WTC11 (cell line): ENCODE results near the gene PPP1R3F.

Source experiments
- JUN ChIP-seq: sonication (generic); formaldehyde crosslinking; IDR thresholded peaks from 2 replicates; pipeline ENCODE4 v1.8.0; 2023; ENCODE audit warnings: mild to moderate bottlenecking, missing genetic modification reagents
- NFE2L1 ChIP-seq: sonication (generic); formaldehyde crosslinking; IDR thresholded peaks from 2 replicates; pipeline ENCODE4 v1.8.1; 2023; ENCODE audit warnings: missing genetic modification reagents
- TEAD1 ChIP-seq: sonication (generic); formaldehyde crosslinking; IDR thresholded peaks from 2 replicates; pipeline ENCODE4 v1.8.0; 2022; ENCODE audit warnings: mild to moderate bottlenecking, missing genetic modification reagents
- TF ChIP-seq, protein P1 (sequence below): fragments of 200-600 bp; IDR thresholded peaks from 2 replicates; pipeline ENCODE4 v1.8.0; 2022; ENCODE audit warnings: antibody characterized with exemption

DNA sequence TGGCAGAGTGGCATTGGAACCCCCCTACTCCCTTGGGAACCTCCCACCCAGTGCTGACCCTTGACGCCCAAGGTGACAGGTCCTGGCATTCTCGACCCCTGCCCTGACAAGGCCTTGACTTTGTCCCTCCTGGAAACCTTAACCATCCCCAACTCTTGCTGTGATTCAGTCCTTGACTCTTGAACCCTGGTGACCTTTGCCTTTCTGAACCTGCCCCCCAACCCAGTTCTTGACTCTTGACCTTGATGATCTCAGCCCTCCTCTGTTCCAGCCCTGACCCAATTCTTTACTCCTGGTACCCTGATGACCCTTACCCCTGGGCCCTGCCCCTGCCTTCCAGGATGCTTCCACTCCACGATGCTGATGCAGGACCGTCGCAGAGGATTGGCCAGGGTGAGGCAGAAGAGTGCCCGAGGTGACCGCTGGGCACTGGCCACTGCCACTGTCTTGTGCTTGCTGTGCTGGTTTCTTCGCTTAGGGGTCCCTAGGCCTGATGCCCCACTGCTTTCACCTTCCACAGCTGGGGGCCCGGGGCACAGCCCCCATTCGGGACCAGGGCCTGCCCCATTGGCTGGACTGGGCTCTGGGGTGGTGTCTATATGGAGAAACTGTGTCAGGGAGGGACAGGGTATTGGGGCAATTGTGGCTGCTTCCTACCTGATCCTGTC, 38.1 kb upstream of the PPP1R3F start:
- TF ChIP-seq NFE2L1 (no peak), JUN (CRISPR knock-in tag) (no peak), TEAD1 (CRISPR knock-in tag) (no peak)
- TF ChIP-seq, protein P1, sequence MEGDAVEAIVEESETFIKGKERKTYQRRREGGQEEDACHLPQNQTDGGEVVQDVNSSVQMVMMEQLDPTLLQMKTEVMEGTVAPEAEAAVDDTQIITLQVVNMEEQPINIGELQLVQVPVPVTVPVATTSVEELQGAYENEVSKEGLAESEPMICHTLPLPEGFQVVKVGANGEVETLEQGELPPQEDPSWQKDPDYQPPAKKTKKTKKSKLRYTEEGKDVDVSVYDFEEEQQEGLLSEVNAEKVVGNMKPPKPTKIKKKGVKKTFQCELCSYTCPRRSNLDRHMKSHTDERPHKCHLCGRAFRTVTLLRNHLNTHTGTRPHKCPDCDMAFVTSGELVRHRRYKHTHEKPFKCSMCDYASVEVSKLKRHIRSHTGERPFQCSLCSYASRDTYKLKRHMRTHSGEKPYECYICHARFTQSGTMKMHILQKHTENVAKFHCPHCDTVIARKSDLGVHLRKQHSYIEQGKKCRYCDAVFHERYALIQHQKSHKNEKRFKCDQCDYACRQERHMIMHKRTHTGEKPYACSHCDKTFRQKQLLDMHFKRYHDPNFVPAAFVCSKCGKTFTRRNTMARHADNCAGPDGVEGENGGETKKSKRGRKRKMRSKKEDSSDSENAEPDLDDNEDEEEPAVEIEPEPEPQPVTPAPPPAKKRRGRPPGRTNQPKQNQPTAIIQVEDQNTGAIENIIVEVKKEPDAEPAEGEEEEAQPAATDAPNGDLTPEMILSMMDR, result no peak
